Testis (tissue), 3 donors: ENCODE data around the gene SYTL2. TPM values are rescaled to one million over a fixed set of nuclear protein-coding genes. Genes with fewer than 3 reads are reported as not detected.

ENCODE experiments used
- DNase-seq: peaks from one replicate; pipeline ENCODE4 v3.0.0-alpha.2; 2019
- H3K27ac ChIP-seq, 2 donors: fragments of 200-600 bp; sonication (generic); one replicate each; pipeline ENCODE4 v1.5.1; 2019
- H3K27me3 ChIP-seq: fragments of 200-600 bp; sonication (generic); one replicate; pipeline ENCODE4 v1.5.1; 2019
- H3K36me3 ChIP-seq: fragments of 200-600 bp; sonication (generic); one replicate; pipeline ENCODE4 v1.5.1; 2017; ENCODE audit warnings: low read depth; ENCODE audit errors: missing control alignments
- H3K4me1 ChIP-seq: fragments of 200-600 bp; sonication (generic); one replicate; pipeline ENCODE4 v1.5.1; 2019
- H3K4me3 ChIP-seq, 2 donors: fragments of 200-600 bp; sonication (generic); one replicate each; pipeline ENCODE4 v1.5.1; 2017 to 2019
- H3K9me3 ChIP-seq: fragments of 200-600 bp; sonication (generic); one replicate; pipeline ENCODE4 v1.5.1; 2017
- CTCF ChIP-seq, 3 experiments: fragments of 450-650 bp in 2 of 3; fragments of 200-600 bp in 1 of 3; sonication (generic) in 1 of 3; IDR thresholded peaks; one replicate each; pipeline ENCODE4 v1.5.1; 2016 to 2019; ENCODE audit warnings: antibody characterized with exemption in 3 of 3, mild to moderate bottlenecking in 2 of 3, moderate library complexity in 1 of 3
- POLR2A ChIP-seq: fragments of 450-650 bp; IDR thresholded peaks from one replicate; pipeline ENCODE4 v1.6.1; 2017; ENCODE audit warnings: antibody characterized with exemption, mild to moderate bottlenecking, moderate library complexity
- WGBS, 2 donors: methylation state at CpG; one replicate each; pipeline ENCODE4 v1.1.5; 2018; 5-methylcytosine and 5-hydroxymethylcytosine counted together
- intact Hi-C: fragments of 100-400 bp; cut with DNase I; formaldehyde crosslinking; loops from one replicate; pipeline ENCODE4 v1.15.1; 2023; ENCODE audit warnings: low total_unique reads
- polyA plus RNA-seq: library from polyadenylated mRNA; stranded (reverse); fragments of 350-450 nt; fragmentation: Illumina TruSeq; extraction: RNeasy Lipid Tissue Mini Kit (QIAGEN cat#74804); gene quantifications from one replicate; pipeline ENCODE4 v1.2.3, GENCODE V29; 2014; ENCODE audit warnings: low read depth, low replicate concordance; ENCODE audit not compliant: insufficient read depth
- total RNA-seq, 2 donors: library from RNA; depleted of rRNA; stranded (reverse); fragments of >200 nt; gene quantifications; one replicate each; pipeline ENCODE4 v1.2.3, GENCODE V29; 2016

Gene SYTL2
- total and polyA plus RNA-seq, 3 donors from 2014 or later: 12.3 to 16.9 (median 14.4) TPM

DNA sequence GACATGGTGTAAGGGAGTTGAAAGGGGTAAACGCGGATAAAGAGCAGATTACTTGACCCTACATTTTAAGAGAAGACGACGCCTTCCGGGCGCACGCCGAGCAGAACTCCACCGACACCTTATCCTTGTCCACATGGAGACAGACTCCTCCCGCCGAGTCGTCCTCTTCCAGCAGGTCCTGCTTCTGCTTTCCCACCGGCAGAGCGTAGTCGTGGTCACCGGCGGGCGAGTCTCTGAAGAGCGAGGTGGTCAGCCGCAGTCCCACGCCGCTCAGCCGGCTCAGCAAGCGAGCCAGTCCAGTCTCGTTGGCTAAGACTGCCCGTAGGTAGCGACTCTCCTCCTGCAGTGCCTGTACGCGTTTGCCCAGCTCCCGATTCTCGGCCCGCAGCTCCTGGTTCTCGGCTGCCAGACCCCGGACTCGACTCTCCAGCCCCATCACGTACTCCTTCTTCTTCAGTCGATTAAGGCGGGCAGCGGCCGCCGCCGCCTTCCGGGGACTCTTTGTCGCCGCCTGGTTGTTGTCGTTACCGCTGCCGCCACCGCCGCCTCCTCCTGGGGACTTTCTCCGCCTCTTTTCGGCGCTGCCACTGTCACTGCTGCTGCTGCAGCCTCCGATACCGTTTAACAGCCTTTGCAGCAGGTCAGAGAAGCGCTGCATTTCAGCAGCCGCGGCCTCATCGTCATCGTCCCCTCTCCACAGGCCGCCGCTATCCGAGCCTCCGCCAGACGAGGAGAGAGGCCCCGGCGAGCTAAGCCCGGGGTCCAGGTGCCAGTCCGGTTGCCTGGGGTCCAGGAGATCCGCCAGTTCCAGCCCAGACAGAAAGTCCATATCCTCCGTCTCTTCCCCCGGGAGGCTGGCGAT, 147.0 kb downstream of the SYTL2 start:
- no peak for TF ChIP-seq POLR2A
- peak; percentile 32 to 48 (median 39) for TF ChIP-seq CTCF (IDR thresholded peaks at IDR 0.05)
- Histone ChIP-seq H3K4me3 (peak overlapping the region; percentile 88 to 97), H3K9me3 (no peaks in the 10 kb centered on the region), H3K27ac (peak overlapping the region; percentile 98 to 99), H3K36me3 (no peaks in the 10 kb centered on the region), H3K4me1 (peaks cover 27% of the 10 kb centered on the region), H3K27me3 (no peaks in the 10 kb centered on the region)
- intact Hi-C loops: no loop called here
- 0 to 1% methylated on average over 51 to 57 of the region's 73 CpGs for WGBS, 2 donors
- DNase-seq: peak; percentile 81

GRCh38 chr11:85663080-85663752, 147.7 kb downstream of the SYTL2 start:
- no peaks in the 10 kb centered on the region for H3K27me3 ChIP-seq
- H3K36me3 ChIP-seq: no peaks in the 10 kb centered on the region
- H3K4me3 ChIP-seq: peak overlapping the region; percentile 88 to 97
- H3K27ac ChIP-seq: peak overlapping the region; percentile 98 to 99
- intact Hi-C loops: no loop called here
- WGBS, 2 donors: 3% methylated on average over 10 of the region's 10 CpGs
- peak; percentile 19 for DNase-seq
- H3K9me3 ChIP-seq: no peaks in the 10 kb centered on the region
- TF ChIP-seq CTCF (IDR thresholded peaks at IDR 0.05) (no peak), POLR2A (no peak)
- peaks cover 32% of the 10 kb centered on the region for H3K4me1 ChIP-seq

GRCh38 chr11:85661972-85662664, 148.8 kb downstream of the SYTL2 start:
- Histone ChIP-seq H3K4me3 (peak overlapping the region; percentile 88 to 97), H3K9me3 (no peaks in the 10 kb centered on the region), H3K36me3 (no peaks in the 10 kb centered on the region), H3K27ac (peak overlapping the region in 1 of 2 donors; percentile 99), H3K4me1 (peaks cover 35% of the 10 kb centered on the region), H3K27me3 (no peaks in the 10 kb centered on the region)
- TF ChIP-seq POLR2A: no peak
- TF ChIP-seq CTCF (IDR thresholded peaks at IDR 0.05): no peak
- intact Hi-C loops: no loop called here
- WGBS, 2 donors: 5 to 7% methylated on average over 4 of the region's 4 CpGs
- DNase-seq: no peak

GRCh38 chr11:85658180-85658579, 152.8 kb downstream of the SYTL2 start:
- Histone ChIP-seq H3K36me3 (no peaks in the 10 kb centered on the region), H3K9me3 (no peaks in the 10 kb centered on the region), H3K4me1 (peaks cover 35% of the 10 kb centered on the region), H3K27me3 (no peaks in the 10 kb centered on the region), H3K27ac (peak overlapping the region in 1 of 2 donors; percentile 27), H3K4me3 (no peak overlapping the region)
- intact Hi-C loops: no loop called here
- WGBS, 2 donors: 30 to 38% methylated on average over 1 of the region's 1 CpG
- no peak for DNase-seq
- TF ChIP-seq POLR2A (no peak), CTCF (IDR thresholded peaks at IDR 0.05) (no peak)
